ENCODE results near the gene ARRDC1. TPM values are rescaled to one million over a fixed set of nuclear protein-coding genes. Genes with fewer than 3 reads are reported as not detected.

Gene ARRDC1
- total RNA-seq, 1 donor = 92.4 TPM

GRCh38 chr9:137634016-137634415 is 28.5 kb downstream of the ARRDC1 start:
- DNase-seq (ENCODE audit: low read depth in 2 of 3, low spot score in 2 of 3) = no peak

- DNase-seq (ENCODE audit: low read depth in 2 of 3, low spot score in 2 of 3) = no peak
Observed at GRCh38 chr9:137638680-137639079, 33.2 kb downstream of the ARRDC1 start.

- peak in 1 of 3 donors; percentile 47 for DNase-seq (ENCODE audit: low read depth in 2 of 3, low spot score in 2 of 3)
Observed at GRCh38 chr9:137639303-137640051, 34.0 kb downstream of the ARRDC1 start.

- DNase-seq (ENCODE audit: low read depth in 2 of 3, low spot score in 2 of 3) = no peak
Observed at GRCh38 chr9:137640862-137641261, 35.4 kb downstream of the ARRDC1 start.

GRCh38 chr9:137642118-137642601 is 36.7 kb downstream of the ARRDC1 start:
- DNase-seq (ENCODE audit: low read depth in 2 of 3, low spot score in 2 of 3) = no peak

GRCh38 chr9:137642892-137643291 is 37.4 kb downstream of the ARRDC1 start:
- DNase-seq (ENCODE audit: low read depth in 2 of 3, low spot score in 2 of 3) = no peak

GRCh38 chr9:137643921-137644320 is 38.4 kb downstream of the ARRDC1 start:
- no peak for DNase-seq (ENCODE audit: low read depth in 2 of 3, low spot score in 2 of 3)

GRCh38 chr9:137645211-137645610 is 39.7 kb downstream of the ARRDC1 start:
- DNase-seq (ENCODE audit: low read depth in 2 of 3, low spot score in 2 of 3) = no peak

GRCh38 chr9:137646341-137646740 is 40.9 kb downstream of the ARRDC1 start:
- DNase-seq (ENCODE audit: low read depth in 2 of 3, low spot score in 2 of 3) = no peak

GRCh38 chr9:137647096-137647714 is 41.7 kb downstream of the ARRDC1 start:
- DNase-seq (ENCODE audit: low read depth in 2 of 3, low spot score in 2 of 3) = peak in 2 of 3 donors; percentile 46 to 70

- DNase-seq (ENCODE audit: low read depth in 2 of 3, low spot score in 2 of 3) = no peak
Observed at GRCh38 chr9:137648396-137648795, 42.9 kb downstream of the ARRDC1 start.

- DNase-seq (ENCODE audit: low read depth in 2 of 3, low spot score in 2 of 3) = no peak
Observed at GRCh38 chr9:137649553-137649952, 44.1 kb downstream of the ARRDC1 start.

GRCh38 chr9:137650259-137650658 is 44.8 kb downstream of the ARRDC1 start:
- no peak for DNase-seq (ENCODE audit: low read depth in 2 of 3, low spot score in 2 of 3)

- DNase-seq (ENCODE audit: low read depth in 2 of 3, low spot score in 2 of 3) = no peak
Observed at GRCh38 chr9:137650779-137651178, 45.3 kb downstream of the ARRDC1 start.

- DNase-seq (ENCODE audit: low read depth in 2 of 3, low spot score in 2 of 3) = no peak
Observed at GRCh38 chr9:137656416-137656815, 50.9 kb downstream of the ARRDC1 start.

GRCh38 chr9:137657606-137658005 is 52.1 kb downstream of the ARRDC1 start:
- no peak for DNase-seq (ENCODE audit: low read depth in 2 of 3, low spot score in 2 of 3)

GRCh38 chr9:137658781-137659180 is 53.3 kb downstream of the ARRDC1 start:
- peak in 1 of 3 donors; percentile 38 for DNase-seq (ENCODE audit: low read depth in 2 of 3, low spot score in 2 of 3)

- DNase-seq (ENCODE audit: low read depth in 2 of 3, low spot score in 2 of 3) = no peak
Observed at GRCh38 chr9:137660144-137660543, 54.7 kb downstream of the ARRDC1 start.

GRCh38 chr9:137663584-137663983 is 58.1 kb downstream of the ARRDC1 start:
- DNase-seq (ENCODE audit: low read depth in 2 of 3, low spot score in 2 of 3) = no peak

- no peak for DNase-seq (ENCODE audit: low read depth in 2 of 3, low spot score in 2 of 3)
Observed at GRCh38 chr9:137664676-137665075, 59.2 kb downstream of the ARRDC1 start.

Data from hematopoietic multipotent progenitor cell (in vitro differentiated cells).